Measurements from ENCODE around the gene NSUN4.

- TF ChIP-seq TAF1 (IDR thresholded peaks at IDR 0.05; ENCODE audit: borderline replicate concordance, insufficient read depth, low read length) (no peak), POLR2AphosphoS5 (IDR thresholded peaks at IDR 0.05; ENCODE audit: low read depth, low read length) (no peak), REST (IDR thresholded peaks at IDR 0.05; ENCODE audit: insufficient read depth in 1 of 2, low read depth in 2 of 2, low read length in 2 of 2) (no peak)
These were observed 39.4 kb downstream of the NSUN4 start for GRCh38 chr1:46379996-46380395.
